K562 (cell line): Measurements from ENCODE around the gene RHOB. TPM values are rescaled to one million over a fixed set of nuclear protein-coding genes. Genes with fewer than 3 reads are reported as not detected.
A peak's percentile ranks its signal among the peaks of the same experiment; 100 is the strongest.

ENCODE experiments used
- ATAC-seq: fragments of 200-7000 bp; cut with Tn5 transposase; 3 replicates; pipeline ENCODE4 v1.9.1; 2020; ENCODE audit warnings: moderate library complexity
- BruUV-seq: library from RNA; stranded (reverse); fragments of 400-500 nt; replicated peaks from 2 replicates; lab custom pipeline; 2021; lab: Mats Ljungman, UMichigan
- CTCF ChIA-PET: fragments of 300-600 bp; formaldehyde crosslinking; extraction: SDS; loops from one replicate; lab custom pipeline; 2021; ENCODE audit warnings: low intra/inter-chr PET ratio; lab: Yijun Ruan, JAX
- POLR2A ChIA-PET: fragments of 300-600, 350-650 bp; sonication (Branson Sonifier 250); formaldehyde crosslinking; extraction: SDS; loops from one replicate; lab custom pipeline; 2021; ENCODE audit warnings: antibody characterized with exemption, inconsistent platforms; lab: Yijun Ruan, JAX
- DNase-seq, 4 experiments: peaks; one replicate each; pipeline versions ENCODE4 v3.0.0 to v3.0.0-alpha.2; 2011 to 2018; ENCODE audit warnings: low spot score in 3 of 4, mixed read lengths in 3 of 4; ENCODE audit errors: extremely low read depth in 1 of 4
- FAIRE-seq: peaks from 2 replicates; lab custom pipeline; 2011; peaks lifted over from hg19 to GRCh38; lab: Jason Lieb, UNC
- H2AFZ ChIP-seq: 2 replicates; pipeline ENCODE4 v1.6.0; 2011; ENCODE audit warnings: low read depth, low read length, control low read depth, inconsistent platforms
- H3K27ac ChIP-seq: fragments of 200-600 bp; 3 replicates; pipeline ENCODE4 v1.8.0; 2011; ENCODE audit warnings: low read depth, mild to moderate bottlenecking, control low read depth, inconsistent platforms, low read length, moderate library complexity, mixed read lengths; ENCODE audit errors: extremely low read depth
- H3K27me3 ChIP-seq, 2 experiments: fragments of 300-600 bp in 1 of 2; 2 replicates in 1 of 2; 3 replicates in 1 of 2; pipeline versions ENCODE4 v1.6.0 to v1.8.0; 2011; ENCODE audit warnings: inconsistent platforms in 2 of 2, low read length in 2 of 2, mild to moderate bottlenecking in 1 of 2, mixed read lengths in 1 of 2, moderate library complexity in 1 of 2; ENCODE audit not compliant: control insufficient read depth in 2 of 2, insufficient read depth in 2 of 2
- H3K36me3 ChIP-seq: fragments of 300-600 bp; 3 replicates; pipeline ENCODE4 v1.8.0; 2011; ENCODE audit warnings: mild to moderate bottlenecking, low read length, inconsistent platforms; ENCODE audit not compliant: control insufficient read depth, insufficient read depth
- H3K4me1 ChIP-seq, 2 experiments: fragments of 200-600 bp in 1 of 2; replicated peaks in 1 of 2; 2 replicates in 1 of 2; 3 replicates in 1 of 2; pipeline versions ENCODE4 v1.5.1 to v1.8.0; 2011; ENCODE audit warnings: inconsistent platforms in 2 of 2, low read length in 2 of 2, mild to moderate bottlenecking in 1 of 2, mixed read lengths in 1 of 2, moderate library complexity in 1 of 2; ENCODE audit not compliant: control insufficient read depth in 2 of 2, insufficient read depth in 2 of 2
- H3K4me2 ChIP-seq: 2 replicates; pipeline ENCODE4 v1.6.1; 2011; ENCODE audit warnings: low read length, control low read depth, inconsistent platforms, mixed read lengths; ENCODE audit not compliant: insufficient read depth
- H3K4me3 ChIP-seq: fragments of 200-600 bp; sonication (generic), shearing (Covaris generic); 2 replicates; pipeline ENCODE4 v1.5.1; 2016; ENCODE audit warnings: control low read depth, inconsistent platforms
- H3K79me2 ChIP-seq: fragments of 200-600 bp; 3 replicates; pipeline ENCODE4 v1.8.0; 2011; ENCODE audit warnings: low read length, inconsistent platforms; ENCODE audit not compliant: control insufficient read depth, insufficient read depth
- H3K9ac ChIP-seq, 2 experiments: 2 replicates each; pipeline versions ENCODE4 v1.6.0 to v1.6.1; 2011; ENCODE audit warnings: low read depth in 2 of 2, low read length in 2 of 2, control low read depth in 1 of 2, inconsistent platforms in 1 of 2, mild to moderate bottlenecking in 1 of 2, mixed read lengths in 1 of 2; ENCODE audit not compliant: insufficient read depth in 1 of 2
- H3K9me1 ChIP-seq: one replicate; pipeline ENCODE4 v1.6.0; 2011; ENCODE audit warnings: inconsistent platforms, mild to moderate bottlenecking, low read length, moderate library complexity; ENCODE audit not compliant: control insufficient read depth, insufficient read depth
- H3K9me3 ChIP-seq: replicated peaks from 2 replicates; pipeline ENCODE4 v1.5.1; 2011; ENCODE audit warnings: low read depth, low read length, inconsistent platforms; ENCODE audit not compliant: control insufficient read depth, insufficient read depth
- H4K20me1 ChIP-seq: replicated peaks from 2 replicates; pipeline ENCODE4 v1.6.1; 2011; ENCODE audit warnings: low read length, inconsistent platforms, mixed read lengths; ENCODE audit not compliant: control insufficient read depth, insufficient read depth
- C11orf30 ChIP-seq: fragments of 450-650 bp; IDR thresholded peaks from 2 replicates; pipeline ENCODE4 v1.6.1; 2016; ENCODE audit warnings: low read depth, mild to moderate bottlenecking
- MYC ChIP-seq, 2 experiments: fragments of 250-450 bp in 1 of 2; sonication (Bioruptor Pico) in 1 of 2; IDR thresholded peaks; 2 replicates each; pipeline versions ENCODE4 v1.5.1 to v1.6.1; 2012 to 2021; ENCODE audit warnings: low read depth in 2 of 2, borderline replicate concordance in 1 of 2, improper control_type of control experiment in 1 of 2, low read length in 1 of 2, mild to moderate bottlenecking in 1 of 2, moderate library complexity in 1 of 2
- ZNF316 ChIP-seq: fragments of 450-650 bp; IDR thresholded peaks from 2 replicates; pipeline ENCODE4 v1.6.1; 2016
- WGBS: fragments of 100-300 bp; shearing (Covaris generic); methylation state at CpG from one replicate; pipeline ENCODE4 v1.1.6; 2016; ENCODE audit warnings: low coverage, mixed read lengths; ENCODE audit not compliant: insufficient coverage; ENCODE audit errors: missing lambda C conversion rate; 5-methylcytosine and 5-hydroxymethylcytosine counted together
- in situ Hi-C: fragments of 300-500 bp; cut with MboI; formaldehyde crosslinking; loops from 4 replicates; pipeline ENCODE4 v1.15.0; 2018; ENCODE audit warnings: inconsistent platforms, mixed read lengths
- intact Hi-C: fragments of 100-400 bp; cut with micrococcal nuclease; formaldehyde crosslinking; loops from 2 replicates; pipeline ENCODE4 v1.14.2; 2022
- polyA plus RNA-seq, 8 experiments: library from polyadenylated mRNA; depleted of rRNA in 4 of 8; stranded (reverse) in 5 of 8; unstranded in 3 of 8; fragments of >200 nt; fragmentation: Nextera tagmentation in 2 of 8; fragmentation: Illumina TruSeq in 1 of 8; extraction: Ambion mirVana in 2 of 8; extraction: Trizol in 1 of 8; gene quantifications; 2 replicates each; pipeline versions ENCODE4 v1.2.1 to v1.2.3, GENCODE V29; 2011 to 2014; ENCODE audit warnings: inconsistent platforms in 1 of 8, missing spikeins in 1 of 8
- total RNA-seq, 7 experiments: library from RNA; depleted of rRNA in 6 of 7; stranded (reverse); fragments of >200 nt in 6 of 7; fragmentation: Illumina TruSeq in 2 of 7; extraction: Trizol in 2 of 7; gene quantifications; 2 replicates each; pipeline versions ENCODE4 v1.2.1 to v1.2.3, GENCODE V29; 2011 to 2021; ENCODE audit warnings: low replicate concordance in 1 of 7

Gene RHOB
- total and polyA plus RNA-seq, 9 of the 15 experiments (the other 6 are each of a cell fraction or from before 2014, with no cell fraction given), result 0.07 to 4.8 (median 1.1) TPM

DNA sequence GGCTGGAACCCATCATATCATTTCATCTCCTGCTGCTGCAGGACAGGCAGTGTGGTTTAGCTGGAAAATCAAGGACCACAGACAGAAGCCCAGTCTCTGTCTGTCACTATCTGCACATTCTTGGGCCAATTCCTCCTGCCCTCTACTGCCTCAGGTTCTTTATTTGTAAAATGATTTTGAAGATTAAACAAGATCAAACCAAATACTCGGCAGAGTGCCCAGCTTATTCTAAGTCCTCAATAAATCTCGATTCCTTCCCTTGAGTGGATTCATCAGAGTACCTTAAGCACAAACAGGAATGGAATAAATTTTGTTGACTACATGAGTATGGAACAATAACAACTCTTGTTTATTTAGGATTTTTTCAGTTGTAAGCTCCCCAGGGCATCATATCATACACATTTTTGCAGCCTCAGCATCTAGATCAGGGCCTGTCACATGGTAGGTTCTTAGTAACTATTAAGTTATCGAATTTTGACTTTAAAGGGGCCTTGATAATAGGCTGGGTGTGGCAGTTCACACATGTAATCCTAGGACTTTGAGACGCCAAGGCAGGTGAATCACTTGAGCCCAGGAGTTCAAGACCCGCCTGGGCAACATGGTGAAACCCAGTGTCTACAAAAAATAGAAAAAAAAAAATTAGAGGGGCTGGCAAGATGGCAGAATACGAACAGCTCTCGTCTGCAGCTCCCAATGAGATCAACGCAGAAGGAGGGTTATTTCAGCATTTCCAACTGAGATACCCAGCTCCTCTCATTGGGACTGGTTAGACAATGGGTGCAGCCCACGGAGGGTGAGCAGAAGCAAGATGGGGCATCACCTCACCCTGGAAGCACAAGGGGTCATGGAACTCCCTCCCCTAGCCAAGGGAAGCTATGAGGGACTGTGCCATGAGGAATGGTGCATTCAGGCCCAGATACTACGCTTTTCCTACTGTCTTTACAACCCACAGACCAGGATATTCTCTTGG lies 11.1 kb downstream of the RHOB start:
- H2AFZ ChIP-seq, result no peak overlapping the region
- H3K4me3 ChIP-seq, result no peak overlapping the region
- CTCF ChIA-PET, result interaction anchor here (0.7 kb wide), 1 partner anchor 178 kb away, joined by 7 read pairs; no protein-coding TSS in a partner anchor
- H3K9me3 ChIP-seq, result no peaks in the 10 kb centered on the region
- 6% methylated on average over 10 of the region's 10 CpGs for WGBS
- intact Hi-C loops, result no loop called here
- no peaks in the 10 kb centered on the region for H3K36me3 ChIP-seq
- ATAC-seq, result no peak
- H3K79me2 ChIP-seq, result no peaks in the 10 kb centered on the region
- H3K27me3 ChIP-seq, result peaks cover 4% of the 10 kb centered on the region in 2 experiments; a peak in 3 of 5 replicates
- H3K9ac ChIP-seq, result no peak overlapping the region
- H3K4me2 ChIP-seq, result no peak overlapping the region
- no peaks in the 10 kb centered on the region for H4K20me1 ChIP-seq
- no peak overlapping the region for H3K27ac ChIP-seq
- POLR2A ChIA-PET, result interaction anchor here (0.9 to 1.5 kb wide), 4 partner anchors 8 to 11 kb away, joined by 3 to 5 read pairs (median 4); partner anchors contain the start of gene RHOB
- no peaks in the 10 kb centered on the region for H3K9me1 ChIP-seq
- H3K4me1 ChIP-seq, result no peaks in the 10 kb centered on the region
- no peak for FAIRE-seq
- no TSS peak for BruUV-seq
- in situ Hi-C loops, result no loop called here
- no peak for DNase-seq
- TF ChIP-seq ZNF316 (peak; percentile 43; the same call in 1 of the 2 replicates), C11orf30 (peak; percentile 31; the same call in 1 of the 2 replicates), MYC (IDR thresholded peaks at IDR 0.05; ENCODE audit: low read depth, low read length) (no peak), MYC (CRISPR knock-in tag; IDR thresholded peaks at IDR 0.05; ENCODE audit: borderline replicate concordance, low read depth) (no peak)
- TF ChIP-seq, all 486 proteins: peak for 2
